ENCODE results near the gene COL8A2.

GRCh38 chr1:36109041-36109679 lies 15.9 kb downstream of the COL8A2 start:
- no peak for TF ChIP-seq CTCF (conservative IDR thresholded peaks at IDR 0.05; ENCODE audit: low read depth, low read length)
- no peak for TF ChIP-seq EZH2 (IDR thresholded peaks at IDR 0.05; ENCODE audit: borderline replicate concordance, low read depth, low read length, poor library complexity, severe bottlenecking)

All from A673 (cell line).